Measurements from ENCODE around the gene FCHSD2. TPM values are rescaled to one million over a fixed set of nuclear protein-coding genes. Genes with fewer than 3 reads are reported as not detected.

The FCHSD2 gene
- total and polyA plus RNA-seq, 9 of the 15 experiments (the other 6 are each of a cell fraction or from before 2014, with no cell fraction given): 1.8 to 14.7 (median 6.4) TPM

- no peak for TF ChIP-seq CEBPZ (IDR thresholded peaks at IDR 0.05; ENCODE audit: borderline replicate concordance, low read depth, low read length)
- TF ChIP-seq ATF2 (CRISPR knock-in tag; IDR thresholded peaks at IDR 0.05): no peak
- TF ChIP-seq ZNF766 (CRISPR knock-in tag; conservative IDR thresholded peaks at IDR 0.05): no peak
- no peak for TF ChIP-seq GTF2E2 (tag; IDR thresholded peaks at IDR 0.05)
- no peak for TF ChIP-seq HNRNPH1 (optimal IDR thresholded peaks at IDR 0.05; ENCODE audit: low read depth, low read length)
- TF ChIP-seq ZNF511 (CRISPR knock-in tag; IDR thresholded peaks at IDR 0.05): no peak
- no peak for TF ChIP-seq GTF2F1 (IDR thresholded peaks at IDR 0.05; ENCODE audit: low read depth, low read length)
- no peak for TF ChIP-seq THAP12 (CRISPR knock-in tag; IDR thresholded peaks at IDR 0.05)
Observed at GRCh38 chr11:73152086-73152853, 10.2 kb upstream of the FCHSD2 start (continued).

Measured in K562 (cell line).